ENCODE data around the gene COL4A3.

The COL4A3 gene

GRCh38 chr2:227339098-227339599 is 174.7 kb downstream of the COL4A3 start:
- DNase-seq (ENCODE audit: low read depth in 4 of 4, low spot score in 1 of 4) = no peak

DNA sequence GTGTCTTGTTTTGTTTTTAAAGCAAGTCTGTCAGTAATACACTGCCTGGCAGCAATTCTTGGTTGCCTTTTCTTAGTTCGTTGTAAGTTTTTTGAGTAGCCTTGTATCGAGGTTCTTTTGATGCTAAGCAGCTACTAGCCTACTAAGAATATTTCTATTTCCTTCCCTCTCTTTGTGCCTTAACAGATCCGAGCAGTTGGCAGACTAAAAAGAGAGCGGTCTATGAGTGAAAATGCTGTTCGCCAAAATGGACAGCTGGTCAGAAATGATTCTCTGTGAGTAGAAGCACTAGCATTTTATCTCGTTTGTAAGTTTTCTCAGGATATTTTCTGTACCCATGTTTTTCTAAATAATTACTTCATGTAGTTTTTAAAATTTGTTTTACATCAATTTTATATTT is 175.7 kb downstream of the COL4A3 start:
- no peak for DNase-seq (ENCODE audit: low read depth in 4 of 4, low spot score in 1 of 4)

DNA sequence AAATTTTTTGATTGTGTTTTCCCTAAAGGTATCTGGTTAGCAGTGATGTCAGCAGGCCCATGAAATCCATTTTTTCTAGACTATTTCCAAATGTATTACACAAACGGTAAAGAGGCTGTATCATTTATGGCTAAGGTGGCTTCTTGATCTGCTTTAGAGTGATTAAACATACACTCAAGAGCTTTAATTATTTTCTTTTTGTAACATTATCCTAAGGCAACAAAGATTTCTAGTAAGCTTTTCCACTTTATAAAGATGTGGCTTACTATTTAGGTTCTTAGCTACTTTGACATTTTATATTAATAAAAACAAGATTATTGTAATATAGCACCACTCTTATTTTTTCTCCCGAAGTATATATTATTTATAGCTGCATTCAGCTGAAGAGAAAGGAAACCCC is 177.1 kb downstream of the COL4A3 start:
- no peak for DNase-seq (ENCODE audit: low read depth in 4 of 4, low spot score in 1 of 4)

DNA sequence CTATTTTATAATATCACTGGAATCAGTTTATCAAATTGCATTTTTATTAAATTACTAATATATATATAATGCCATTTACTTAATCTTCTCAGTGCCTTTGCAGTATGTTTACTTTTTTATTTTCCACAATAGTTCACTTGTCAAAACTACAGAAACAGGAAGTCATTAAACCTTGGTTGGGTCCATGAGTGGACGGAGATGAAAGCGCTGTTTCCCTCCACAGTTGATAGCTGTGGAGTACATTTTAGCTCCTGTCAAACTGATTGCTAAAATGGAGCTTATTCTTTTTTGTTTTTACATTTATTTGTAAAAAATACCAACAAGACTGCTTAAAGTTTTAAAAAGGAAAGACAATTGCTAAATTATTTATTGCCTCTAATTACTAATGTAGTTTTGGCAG is 179.8 kb downstream of the COL4A3 start:
- no peak for DNase-seq (ENCODE audit: low read depth in 4 of 4, low spot score in 1 of 4)

- DNase-seq (ENCODE audit: low read depth in 4 of 4, low spot score in 1 of 4) = no peak
Measured at GRCh38 chr2:227347117-227347516, 182.7 kb downstream of the COL4A3 start.

- no peak for DNase-seq (ENCODE audit: low read depth in 4 of 4, low spot score in 1 of 4)
Measured at GRCh38 chr2:227348324-227348723, 183.9 kb downstream of the COL4A3 start.

- DNase-seq (ENCODE audit: low read depth in 4 of 4, low spot score in 1 of 4) = no peak
Measured at GRCh38 chr2:227349989-227350612, 185.7 kb downstream of the COL4A3 start.

GRCh38 chr2:227351639-227352038 is 187.2 kb downstream of the COL4A3 start:
- no peak for DNase-seq (ENCODE audit: low read depth in 4 of 4, low spot score in 1 of 4)

DNA sequence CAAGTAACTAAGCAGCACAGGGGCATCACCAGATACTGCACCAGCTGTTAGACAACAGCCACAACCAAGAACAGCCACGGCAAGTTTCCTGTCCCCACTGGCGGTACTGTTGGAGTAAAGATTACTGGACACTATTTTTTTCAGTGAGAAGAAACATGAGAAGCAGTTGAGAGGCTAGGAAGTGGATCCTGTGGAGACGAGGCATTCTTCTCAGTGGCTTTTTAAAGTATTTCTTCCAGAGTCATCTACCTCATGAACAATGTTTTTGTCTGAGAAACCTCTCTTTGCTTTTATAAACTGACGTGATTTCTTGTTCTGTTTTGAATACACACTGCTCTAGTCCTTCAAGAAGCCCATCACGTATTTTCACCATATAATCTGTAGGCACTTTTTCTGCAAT is 195.9 kb downstream of the COL4A3 start:
- no peak for DNase-seq (ENCODE audit: low read depth in 4 of 4, low spot score in 1 of 4)

DNA sequence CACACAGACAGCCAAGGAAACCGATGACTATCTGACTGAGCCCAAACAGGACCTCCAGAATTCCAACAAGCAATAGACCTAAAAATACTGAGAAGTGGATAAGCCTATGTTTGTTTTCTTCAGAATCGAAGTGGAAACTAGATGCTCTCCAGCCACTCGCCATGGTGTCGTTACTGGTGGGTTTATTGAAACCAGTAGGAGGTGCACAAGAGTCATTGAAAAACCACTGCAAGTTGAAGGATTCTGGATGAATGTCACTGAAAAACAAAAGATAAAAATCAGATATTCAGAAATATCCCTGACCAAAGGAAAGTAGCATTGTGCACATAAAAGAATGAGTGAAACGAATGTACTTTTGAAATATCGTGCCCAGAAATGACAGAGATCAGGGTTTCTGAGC is 199.3 kb downstream of the COL4A3 start:
- DNase-seq (ENCODE audit: low read depth in 4 of 4, low spot score in 1 of 4) = no peak

Data from stimulated activated CD4-positive, alpha-beta T cell treated with anti-CD3 and anti-CD28 coated beads, Interleukin-1b, Interleukin-23, amount 100 ng/mL, for 24 hours (primary cell).